D721Med (cell line): Measurements from ENCODE around the gene HLA-DQB2.
"Not testable (repeated sequence)": the region's sequence is repeated elsewhere in the genome, so short reads cannot be mapped to it uniquely, and the experiment has no call there.

Source experiments
- DNase-seq: peaks from one replicate; pipeline ENCODE4 v3.0.0; 2011; ENCODE audit warnings: low spot score; ENCODE audit not compliant: insufficient read length
- FAIRE-seq: peaks from 2 replicates; lab custom pipeline; 2011; peaks lifted over from hg19 to GRCh38; lab: Jason Lieb, UNC
- CTCF ChIP-seq: IDR thresholded peaks from 2 replicates; pipeline ENCODE4 v1.5.1; 2012; ENCODE audit warnings: mild to moderate bottlenecking, control low read depth; ENCODE audit not compliant: insufficient read depth; ENCODE audit errors: missing control alignments

HLA-DQB2 gene

GRCh38 chr6:32763421-32763820 lies at the start of gene HLA-DQB2:
HLA-DQB2 (minus strand) TSS chr6:32763532; CDS start chr6:32763470, 62 bp downstream.
- TF ChIP-seq CTCF, result no peak
- no peak for FAIRE-seq
- DNase-seq, result no peak

- FAIRE-seq, result no peak
- TF ChIP-seq CTCF, result no peak
- no peak for DNase-seq
These were observed 45.8 kb upstream of the HLA-DQB2 start for GRCh38 chr6:32809171-32809570.

- TF ChIP-seq CTCF, result no peak
These were observed 43.8 kb upstream of the HLA-DQB2 start for GRCh38 chr6:32807020-32807580.

GRCh38 chr6:32805404-32805803 lies 42.1 kb upstream of the HLA-DQB2 start:
- FAIRE-seq, DNase-seq: not testable (repeated sequence)

More at GRCh38 chr6:32807020-32807580, 43.8 kb upstream of the HLA-DQB2 start:
- FAIRE-seq (no peak), DNase-seq (no peak)

- DNase-seq (no peak), FAIRE-seq (no peak)
- no peak for TF ChIP-seq CTCF
These were observed 40.1 kb upstream of the HLA-DQB2 start for GRCh38 chr6:32803416-32803815.

- FAIRE-seq (no peak), DNase-seq (no peak)
- no peak for TF ChIP-seq CTCF
These were observed 36.4 kb upstream of the HLA-DQB2 start for GRCh38 chr6:32799740-32800139.

- FAIRE-seq (no peak), DNase-seq (no peak)
- TF ChIP-seq CTCF, result no peak
These were observed 35.8 kb upstream of the HLA-DQB2 start for GRCh38 chr6:32799168-32799567.
